PC-9 (cell line): ENCODE measurements around the gene TOPAZ1. TPM values are rescaled to one million over a fixed set of nuclear protein-coding genes. Genes with fewer than 3 reads are reported as not detected.
A peak's percentile ranks its signal among the peaks of the same experiment; 100 is the strongest.

Experiments used
- Bru-seq: library from RNA; stranded (reverse); fragments of 400-500 nt; gene quantifications from one replicate; lab custom pipeline; 2021; lab: Mats Ljungman, UMichigan
- BruChase-seq, 2 experiments: library from RNA; stranded (reverse); fragments of 400-500 nt; gene quantifications; one replicate each; lab custom pipeline; 2021; lab: Mats Ljungman, UMichigan
- BruUV-seq: library from RNA; stranded (reverse); fragments of 400-500 nt; replicated peaks from 2 replicates; lab custom pipeline; 2021; lab: Mats Ljungman, UMichigan
- CTCF ChIA-PET: fragments of 300-600 bp; sonication (Branson Sonifier 250); formaldehyde crosslinking; loops from one replicate; lab custom pipeline; 2022; ENCODE audit warnings: antibody characterized with exemption; lab: Charles Lee
- POLR2A ChIA-PET: fragments of 300-600 bp; sonication (Branson Sonifier 250); formaldehyde crosslinking; loops from one replicate; lab custom pipeline; 2022; ENCODE audit warnings: antibody characterized with exemption; ENCODE audit not compliant: unreplicated experiment; lab: Charles Lee
- DNase-seq, 2 experiments: peaks; one replicate each; pipeline versions ENCODE4 v3.0.0 to v3.0.0-alpha.2; 2015 to 2022; ENCODE audit warnings: mixed read lengths in 1 of 2
- H2AFZ ChIP-seq: fragments of 200-600 bp; sonication (generic); 2 replicates; pipeline ENCODE4 v1.8.1; 2017; ENCODE audit warnings: antibody characterized with exemption
- H3F3A ChIP-seq: fragments of 200-600 bp; sonication (generic); 2 replicates; pipeline ENCODE4 v1.8.1; 2017; ENCODE audit warnings: antibody characterized with exemption, mild to moderate bottlenecking, low read depth; ENCODE audit not compliant: insufficient read depth
- H3K27ac ChIP-seq: fragments of 200-600 bp; sonication (generic); 2 replicates; pipeline ENCODE4 v1.6.1; 2016; ENCODE audit warnings: mixed run types
- H3K27me3 ChIP-seq: fragments of 200-600 bp; sonication (generic); 2 replicates; pipeline ENCODE4 v1.6.1; 2016; ENCODE audit warnings: low read depth, mixed run types; ENCODE audit not compliant: insufficient read depth
- H3K36me3 ChIP-seq: fragments of 200-600 bp; sonication (generic); 2 replicates; pipeline ENCODE4 v1.6.1; 2016; ENCODE audit warnings: low read depth, mixed run types
- H3K4me1 ChIP-seq: fragments of 200-600 bp; sonication (generic); replicated peaks from 2 replicates; pipeline ENCODE4 v1.6.1; 2016; ENCODE audit warnings: mixed run types; ENCODE audit not compliant: insufficient read depth
- H3K4me2 ChIP-seq: fragments of 200-600 bp; sonication (generic); 2 replicates; pipeline ENCODE4 v1.6.1; 2017; ENCODE audit warnings: mixed run types
- H3K4me3 ChIP-seq: fragments of 200-600 bp; sonication (generic); 2 replicates; pipeline ENCODE4 v1.6.1; 2016; ENCODE audit warnings: mixed run types
- H3K79me2 ChIP-seq: fragments of 200-600 bp; sonication (generic); 2 replicates; pipeline ENCODE4 v1.6.1; 2017; ENCODE audit warnings: low read depth, mixed run types
- H3K9me2 ChIP-seq: fragments of 200-600 bp; sonication (generic); 2 replicates; pipeline ENCODE4 v1.8.1; 2017; ENCODE audit warnings: mild to moderate bottlenecking; ENCODE audit not compliant: insufficient read depth
- H3K9me3 ChIP-seq: fragments of 200-600 bp; sonication (generic); 2 replicates; pipeline ENCODE4 v1.8.1; 2016; ENCODE audit warnings: low read depth; ENCODE audit not compliant: insufficient read depth
- H4K20me1 ChIP-seq: fragments of 200-600 bp; sonication (generic); 2 replicates; pipeline ENCODE4 v1.8.1; 2017; ENCODE audit not compliant: insufficient read depth
- CTCF ChIP-seq: fragments of 200-600 bp; sonication (generic); conservative IDR thresholded peaks from 2 replicates; pipeline ENCODE4 v1.6.1; 2017; ENCODE audit warnings: mixed run types, antibody characterized with exemption, mild to moderate bottlenecking, moderate library complexity
- EZH2 ChIP-seq: fragments of 200-600 bp; sonication (generic); IDR thresholded peaks from 2 replicates; pipeline ENCODE4 v1.8.0; 2017; ENCODE audit warnings: antibody characterized with exemption, low read depth
- intact Hi-C: fragments of 100-400 bp; cut with micrococcal nuclease; formaldehyde crosslinking; loops from one replicate; pipeline ENCODE4 v1.10.0; 2022; ENCODE audit not compliant: unreplicated experiment
- long read RNA-seq: library from polyadenylated mRNA; stranded (forward); transcript quantifications from one replicate; pipeline ENCODE4 v2.0.0, GENCODE V29; 2022
- total RNA-seq: library from RNA; stranded (reverse); gene quantifications from 2 replicates; pipeline ENCODE4 v1.2.3, GENCODE V29; 2021

TOPAZ1 gene
- not detected in 2 replicates for total RNA-seq
- Bru-seq, nascent RNA = not detected
- percentile 5 among the genes with signal in this experiment for BruChase-seq, experiment 1, labeled RNA remaining after a 2-hour chase
- BruChase-seq, experiment 2, labeled RNA remaining after a 6-hour chase = not detected
- long read RNA-seq = 0 reads

- Histone ChIP-seq H3K4me3 (no peak within 1 kb of the TSS), H3K4me2 (no peak within 1 kb of the TSS), H3K79me2 (no peaks in the 10 kb centered on the region), H4K20me1 (no peaks in the 10 kb centered on the region), H3K9me2 (no peaks in the 10 kb centered on the region; the same call in 1 of the 2 replicates), H3K4me1 (no peaks in the 10 kb centered on the region), H3K27ac (no peak within 1 kb of the TSS), H3F3A (no peaks in the 10 kb centered on the region), H2AFZ (no peak within 1 kb of the TSS), H3K36me3 (no peaks in the 10 kb centered on the region), H3K9me3 (no peaks in the 10 kb centered on the region), H3K27me3 (no peaks in the 10 kb centered on the region)
- POLR2A ChIA-PET = no interaction called here
- intact Hi-C loops = no loop called here
- CTCF ChIA-PET = no interaction called here
- BruUV-seq = no TSS peak
- no peak for DNase-seq
- TF ChIP-seq EZH2 = no peak
- TF ChIP-seq CTCF = no peak
Measured at GRCh38 chr3:44241706-44242105, at the start of gene TOPAZ1. Gene TOPAZ1 (plus strand): TSS chr3:44241886. CDS start chr3:44242054, 168 bp downstream.

- DNase-seq = peak; percentile 59 to 78
- H3K79me2 ChIP-seq = no peaks in the 10 kb centered on the region
- no peaks in the 10 kb centered on the region for H3K9me2 ChIP-seq
- H3F3A ChIP-seq = no peaks in the 10 kb centered on the region
- no peaks in the 10 kb centered on the region for H3K36me3 ChIP-seq
- CTCF ChIA-PET = interaction anchor here (0.6 to 0.7 kb wide), 4 partner anchors 16 to 508 kb away, joined by 3 to 4 read pairs (median 4); no protein-coding TSS in a partner anchor
- no peak overlapping the region for H3K27ac ChIP-seq
- H3K4me1 ChIP-seq = no peaks in the 10 kb centered on the region
- H2AFZ ChIP-seq = no peak overlapping the region
- TF ChIP-seq EZH2 (no peak), CTCF (peak; percentile 79)
- H3K4me2 ChIP-seq = peak overlapping the region; percentile 30
- intact Hi-C loops = loop anchor here (1.0 to 5.0 kb wide), 8 partner anchors 201 to 1238 kb away; partner anchors contain the start of gene ABHD5
- H3K27me3 ChIP-seq = no peaks in the 10 kb centered on the region
- BruUV-seq = no TSS peak
- H3K9me3 ChIP-seq = no peaks in the 10 kb centered on the region
- no peaks in the 10 kb centered on the region for H4K20me1 ChIP-seq
- H3K4me3 ChIP-seq = no peak overlapping the region
- POLR2A ChIA-PET = interaction anchor here (0.7 kb wide), 2 partner anchors 24 to 430 kb away, joined by 3 to 6 read pairs; no protein-coding TSS in a partner anchor
Measured at GRCh38 chr3:44198284-44199269, 43.1 kb upstream of the TOPAZ1 start.

- Histone ChIP-seq H3K79me2 (no peaks in the 10 kb centered on the region), H3K9me2 (no peaks in the 10 kb centered on the region), H3K4me2 (no peak overlapping the region), H4K20me1 (no peaks in the 10 kb centered on the region), H3K4me3 (no peak overlapping the region), H3K27me3 (no peaks in the 10 kb centered on the region), H3K27ac (no peak overlapping the region), H3K36me3 (no peaks in the 10 kb centered on the region), H3F3A (no peaks in the 10 kb centered on the region), H3K9me3 (no peaks in the 10 kb centered on the region), H3K4me1 (no peaks in the 10 kb centered on the region), H2AFZ (no peak overlapping the region)
- TF ChIP-seq CTCF (no peak), EZH2 (no peak)
- intact Hi-C loops = no loop called here
- ChIA-PET CTCF (no interaction called here), POLR2A (interaction anchor here (0.5 kb wide), 1 partner anchor 574 kb away, joined by 5 read pairs; no protein-coding TSS in a partner anchor)
- DNase-seq = no peak
- BruUV-seq = no TSS peak
Measured at GRCh38 chr3:44206261-44206660, 35.4 kb upstream of the TOPAZ1 start.
